Spleen (tissue), 11 donors: ENCODE results near the gene THSD7A. TPM values are rescaled to one million over a fixed set of nuclear protein-coding genes. Genes with fewer than 3 reads are reported as not detected.

Experiments
- DNase-seq: peaks from one replicate; pipeline ENCODE4 v3.0.0-alpha.2; 2020
- H3K27ac ChIP-seq, 8 donors: fragments of 200-600 bp; sonication (generic) in 7 of 8; 1 replicate in 4 of 8; 2 replicates in 4 of 8; pipeline versions ENCODE4 v1.5.0 to v1.8.0; 2016 to 2021; ENCODE audit warnings: inconsistent platforms in 4 of 8, mild to moderate bottlenecking in 4 of 8, moderate library complexity in 1 of 8
- H3K27me3 ChIP-seq, 7 donors: fragments of 200-600 bp; sonication (generic) in 6 of 7; replicated peaks in 1 of 7; 1 replicate in 4 of 7; 2 replicates in 3 of 7; pipeline versions ENCODE4 v1.5.0 to v1.8.0; 2016 to 2021; ENCODE audit warnings: inconsistent platforms in 3 of 7, mild to moderate bottlenecking in 1 of 7
- H3K36me3 ChIP-seq, 6 donors: fragments of 200-600 bp; sonication (generic) in 5 of 6; 1 replicate in 4 of 6; 2 replicates in 2 of 6; pipeline versions ENCODE4 v1.5.0 to v1.8.0; 2016 to 2021; ENCODE audit warnings: inconsistent platforms in 2 of 6
- H3K4me1 ChIP-seq, 6 donors: fragments of 200-600 bp; sonication (generic) in 5 of 6; 1 replicate in 3 of 6; 2 replicates in 3 of 6; pipeline versions ENCODE4 v1.5.0 to v1.8.0; 2016 to 2021; ENCODE audit warnings: inconsistent platforms in 3 of 6
- H3K4me3 ChIP-seq, 8 donors: fragments of 200-600 bp; sonication (generic) in 7 of 8; 1 replicate in 4 of 8; 2 replicates in 4 of 8; pipeline versions ENCODE4 v1.5.0 to v1.8.0; 2016 to 2021; ENCODE audit warnings: inconsistent platforms in 4 of 8, mild to moderate bottlenecking in 4 of 8, moderate library complexity in 2 of 8
- H3K9me3 ChIP-seq, 8 donors: fragments of 200-600 bp; sonication (generic) in 7 of 8; 1 replicate in 4 of 8; 2 replicates in 4 of 8; pipeline versions ENCODE4 v1.5.0 to v1.8.0; 2016 to 2021; ENCODE audit warnings: inconsistent platforms in 4 of 8
- CTCF ChIP-seq, 11 experiments: fragments of 200-600 bp in 7 of 11; fragments of 450-650 bp in 4 of 11; sonication (generic) in 4 of 11; IDR thresholded peaks in 8 of 11; conservative IDR thresholded peaks in 3 of 11; 1 replicate in 7 of 11; 2 replicates in 4 of 11; pipeline versions ENCODE4 v1.4.0 to v1.8.0; 2016 to 2021; ENCODE audit warnings: antibody characterized with exemption in 11 of 11, inconsistent platforms in 4 of 11, mild to moderate bottlenecking in 1 of 11
- POLR2A ChIP-seq, 3 donors: fragments of 450-650 bp; IDR thresholded peaks; one replicate each; pipeline ENCODE4 v1.5.1; 2017; ENCODE audit warnings: antibody characterized with exemption in 3 of 3, mild to moderate bottlenecking in 1 of 3
- POLR2AphosphoS5 ChIP-seq, 3 donors: sonication (generic); formaldehyde crosslinking; IDR thresholded peaks; one replicate each; pipeline ENCODE4 v1.5.1; 2017; ENCODE audit warnings: antibody characterized with exemption in 3 of 3
- WGBS, 5 donors: extraction: QIAGEN DNeasy Blood & Tissue Kit in 3 of 5; methylation state at CpG; one replicate each; pipeline versions ENCODE4 v1.1.5 to v1.1.7; 2013 to 2018; 5-methylcytosine and 5-hydroxymethylcytosine counted together
- intact Hi-C: fragments of 100-400 bp; cut with DNase I; formaldehyde crosslinking; loops from one replicate; pipeline ENCODE4 v1.15.0; 2023; ENCODE audit warnings: low total_unique reads
- polyA plus RNA-seq, 3 donors: library from polyadenylated mRNA; stranded (reverse); fragments of 200-250 nt; gene quantifications; one replicate each; pipeline ENCODE4 v1.2.1, GENCODE V29; 2013
- total RNA-seq, 7 donors: library from RNA; depleted of rRNA in 3 of 7; stranded (reverse); fragments of >200 nt in 3 of 7; fragmentation: NEBNext Ultra II Directional in 4 of 7; extraction: Animal tissue kit (Norgen Biotek cat#: 25700) in 4 of 7; gene quantifications; one replicate each; pipeline versions ENCODE4 v1.1.0 to v1.2.1, GENCODE V29; 2016 to 2021
- donor health status: healthy with polysubstance abuse.
- donor health status: DM: no; HTN: no; CAD: no; lungs with moderate emphysema.
- donor health status: DM: no; HTN: no; CAD: no.
- donor health status: Bipolar disorder and iron deficiency.
- donor health status: healthy.
- donor health status: DM: no; HTN: no; CAD: no.
- donor health status: DM: yes; HTN: yes; CAD: no.

THSD7A gene
- total and polyA plus RNA-seq, 10 donors = 0.29 to 8.7 (median 4.2) TPM

DNA sequence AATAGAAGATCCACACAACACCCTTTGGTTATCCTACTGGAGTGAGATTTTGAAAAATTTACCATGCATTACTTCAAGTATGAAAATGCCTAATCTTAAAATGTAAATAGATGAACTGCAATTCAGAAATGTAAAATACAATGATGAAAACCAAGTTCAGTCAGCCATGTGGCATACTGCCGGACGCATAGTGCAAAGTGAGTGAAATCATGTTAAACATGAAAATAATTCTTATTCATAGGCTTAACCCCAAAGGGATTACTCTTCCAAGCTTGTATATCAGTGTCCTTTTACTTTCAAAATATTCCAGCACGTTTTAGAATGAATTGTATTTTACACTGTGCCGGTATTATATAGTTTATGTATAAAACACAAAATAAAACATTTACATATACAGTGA is 99.8 kb downstream of the THSD7A start:
- H3K36me3 ChIP-seq = no peaks in the 10 kb centered on the region
- H3K27ac ChIP-seq = no peak overlapping the region
- no peaks in the 10 kb centered on the region for H3K27me3 ChIP-seq
- intact Hi-C loops = no loop called here
- no peaks in the 10 kb centered on the region for H3K4me1 ChIP-seq
- no peak overlapping the region for H3K4me3 ChIP-seq
- no peaks in the 10 kb centered on the region for H3K9me3 ChIP-seq
- 78 to 87% (median 85%) methylated on average over 4 of the region's 4 CpGs for WGBS, 5 donors
- no peak for DNase-seq
- TF ChIP-seq POLR2A (IDR thresholded peaks at IDR 0.05) (no peak), CTCF (IDR thresholded peaks at IDR 0.05 in 8 of 11, conservative IDR thresholded peaks at IDR 0.05 in 3 of 11) (no peak), POLR2AphosphoS5 (IDR thresholded peaks at IDR 0.05) (no peak)

DNA sequence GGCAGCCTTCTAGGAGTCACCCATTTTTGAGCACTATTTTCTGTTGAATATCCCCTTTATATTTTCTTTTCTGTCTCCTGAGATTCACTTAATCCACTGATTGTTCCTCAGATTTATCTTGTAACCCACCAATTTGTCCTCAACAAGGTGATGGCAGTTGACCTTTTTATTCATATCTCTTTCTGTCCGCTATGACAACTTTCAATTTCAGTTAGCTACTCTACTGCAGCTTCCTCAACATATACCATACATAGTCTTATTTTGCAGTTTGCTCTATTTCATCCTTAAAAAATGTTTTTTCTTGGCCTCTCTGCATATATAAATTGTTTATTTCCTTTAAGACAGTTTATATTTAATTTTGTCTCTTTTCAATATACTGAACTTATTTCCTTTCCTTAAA is 101.3 kb downstream of the THSD7A start:
- 82 to 93% (median 88%) methylated on average over 1 of the region's 1 CpG for WGBS, 5 donors
- intact Hi-C loops = no loop called here
- H3K4me1 ChIP-seq = no peaks in the 10 kb centered on the region

DNA sequence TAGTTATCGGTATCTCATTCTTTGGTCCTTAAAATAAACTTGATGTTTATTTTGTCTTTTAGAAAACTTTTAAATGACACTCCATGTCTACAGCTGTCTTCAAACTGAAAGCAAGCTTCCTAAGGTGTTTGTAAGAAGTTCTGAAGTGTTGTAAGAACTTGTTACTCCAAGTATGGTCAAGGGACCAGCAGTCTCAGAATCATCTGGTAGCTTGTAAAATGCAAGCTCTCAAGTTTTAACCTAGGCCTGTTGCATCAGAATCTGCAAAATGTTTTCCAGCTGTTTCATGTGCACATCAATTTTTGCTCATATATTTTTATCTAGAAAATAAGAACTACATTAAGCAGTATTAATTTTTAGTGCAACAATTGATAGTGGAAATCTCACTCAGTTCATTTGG is 104.1 kb downstream of the THSD7A start:
- WGBS, 5 donors = 93 to 96% (median 94%) methylated on average over 1 of the region's 1 CpG
- Histone ChIP-seq H3K9me3 (no peaks in the 10 kb centered on the region), H3K27me3 (no peaks in the 10 kb centered on the region), H3K36me3 (no peaks in the 10 kb centered on the region), H3K4me3 (no peak overlapping the region), H3K27ac (no peak overlapping the region), H3K4me1 (no peaks in the 10 kb centered on the region)
- DNase-seq = no peak
- intact Hi-C loops = no loop called here
- TF ChIP-seq POLR2AphosphoS5 (IDR thresholded peaks at IDR 0.05) (no peak), CTCF (IDR thresholded peaks at IDR 0.05 in 8 of 11, conservative IDR thresholded peaks at IDR 0.05 in 3 of 11) (no peak), POLR2A (IDR thresholded peaks at IDR 0.05) (no peak)

More for the DNA sequence above, 101.3 kb downstream of the THSD7A start:
- no peak for TF ChIP-seq POLR2AphosphoS5 (IDR thresholded peaks at IDR 0.05)
- TF ChIP-seq POLR2A (IDR thresholded peaks at IDR 0.05) = no peak
- TF ChIP-seq CTCF (IDR thresholded peaks at IDR 0.05 in 8 of 11, conservative IDR thresholded peaks at IDR 0.05 in 3 of 11) = no peak
- Histone ChIP-seq H3K27me3 (no peaks in the 10 kb centered on the region), H3K27ac (no peak overlapping the region), H3K4me3 (no peak overlapping the region), H3K36me3 (no peaks in the 10 kb centered on the region), H3K9me3 (no peaks in the 10 kb centered on the region)
- DNase-seq = no peak

- no peaks in the 10 kb centered on the region for H3K27me3 ChIP-seq
- no peaks in the 10 kb centered on the region for H3K9me3 ChIP-seq
- H3K36me3 ChIP-seq = no peaks in the 10 kb centered on the region
- no peak overlapping the region for H3K27ac ChIP-seq
- TF ChIP-seq POLR2AphosphoS5 (IDR thresholded peaks at IDR 0.05) (no peak), CTCF (IDR thresholded peaks at IDR 0.05 in 8 of 11, conservative IDR thresholded peaks at IDR 0.05 in 3 of 11) (no peak), POLR2A (IDR thresholded peaks at IDR 0.05) (no peak)
- DNase-seq = no peak
- WGBS, 5 donors = 78 to 90% (median 86%) methylated on average over 6 of the region's 6 CpGs
- no peak overlapping the region for H3K4me3 ChIP-seq
- intact Hi-C loops = no loop called here
- H3K4me1 ChIP-seq = no peaks in the 10 kb centered on the region
Observed at GRCh38 chr7:11726794-11727155, 105.2 kb downstream of the THSD7A start.
